ENCODE data around the gene RNF144B.

Gene RNF144B

GRCh38 chr6:18489335-18489734, 102.2 kb downstream of the RNF144B start:
- Histone ChIP-seq H3K4me2 (no peak overlapping the region), H3K4me1 (ENCODE audit: low read depth, poor library complexity, severe bottlenecking) (no peaks in the 10 kb centered on the region), H3K36me3 (ENCODE audit: insufficient read depth) (no peaks in the 10 kb centered on the region), H3K27me3 (ENCODE audit: insufficient read depth, low read depth) (no peaks in the 10 kb centered on the region), H2AFZ (ENCODE audit: low read depth) (no peak overlapping the region), H3K79me2 (ENCODE audit: insufficient read depth, low read depth) (no peaks in the 10 kb centered on the region), H4K20me1 (ENCODE audit: insufficient read depth) (no peaks in the 10 kb centered on the region), H3K4me3 (IDR thresholded peaks at IDR 0.05; ENCODE audit: insufficient read depth, low read depth, low read length) (no peak overlapping the region), H3K27ac (no peak overlapping the region), H3K9ac (no peak overlapping the region)
- no peak for TF ChIP-seq CTCF (conservative IDR thresholded peaks at IDR 0.05; ENCODE audit: low read depth, low read length)

DNA sequence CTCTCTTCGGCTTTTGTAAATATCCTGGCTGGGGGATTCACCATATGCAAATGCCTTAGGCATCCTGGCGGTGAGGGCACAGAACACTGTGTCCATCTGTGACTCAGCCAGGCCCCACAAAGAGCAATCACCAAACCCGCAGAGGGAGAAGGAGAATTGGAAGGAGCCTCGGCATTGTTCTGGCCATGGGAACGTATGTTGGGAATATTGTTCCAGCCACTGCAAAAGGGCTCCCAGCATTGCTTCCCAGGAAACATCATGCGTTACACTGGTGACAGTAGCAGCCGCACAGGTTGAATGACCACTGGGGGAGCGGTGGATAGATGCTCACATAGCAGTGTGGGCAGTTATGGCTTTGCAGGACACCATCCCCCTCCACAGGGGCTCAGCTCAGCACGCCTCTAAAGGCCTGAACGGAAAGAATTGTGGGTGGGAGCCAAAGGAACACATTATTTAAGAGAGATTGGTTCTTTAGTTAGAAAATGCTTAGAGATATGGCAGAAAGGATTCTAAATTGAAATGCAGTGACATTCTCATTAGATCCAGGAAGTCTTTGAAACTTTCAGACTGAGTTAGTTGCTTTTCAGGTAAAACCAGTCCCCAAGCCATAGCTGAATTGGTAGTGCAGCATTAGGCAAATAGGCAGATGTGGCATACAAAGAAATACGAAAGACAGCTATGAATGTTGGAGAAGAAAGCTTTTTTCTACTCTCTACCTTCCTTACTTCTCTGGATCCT, 104.3 kb downstream of the RNF144B start:
- no peak overlapping the region for H3K27ac ChIP-seq
- no peaks in the 10 kb centered on the region for H3K27me3 ChIP-seq (ENCODE audit: insufficient read depth, low read depth)
- no peaks in the 10 kb centered on the region for H3K79me2 ChIP-seq (ENCODE audit: insufficient read depth, low read depth)
- H3K9ac ChIP-seq = no peak overlapping the region
- H3K4me1 ChIP-seq (ENCODE audit: low read depth, poor library complexity, severe bottlenecking) = no peaks in the 10 kb centered on the region
- H2AFZ ChIP-seq (ENCODE audit: low read depth) = no peak overlapping the region
- TF ChIP-seq CTCF (conservative IDR thresholded peaks at IDR 0.05; ENCODE audit: low read depth, low read length) = no peak
- H4K20me1 ChIP-seq (ENCODE audit: insufficient read depth) = no peaks in the 10 kb centered on the region
- no peak overlapping the region for H3K4me2 ChIP-seq
- H3K36me3 ChIP-seq (ENCODE audit: insufficient read depth) = no peaks in the 10 kb centered on the region
- no peak overlapping the region for H3K4me3 ChIP-seq (IDR thresholded peaks at IDR 0.05; ENCODE audit: insufficient read depth, low read depth, low read length)

DNA sequence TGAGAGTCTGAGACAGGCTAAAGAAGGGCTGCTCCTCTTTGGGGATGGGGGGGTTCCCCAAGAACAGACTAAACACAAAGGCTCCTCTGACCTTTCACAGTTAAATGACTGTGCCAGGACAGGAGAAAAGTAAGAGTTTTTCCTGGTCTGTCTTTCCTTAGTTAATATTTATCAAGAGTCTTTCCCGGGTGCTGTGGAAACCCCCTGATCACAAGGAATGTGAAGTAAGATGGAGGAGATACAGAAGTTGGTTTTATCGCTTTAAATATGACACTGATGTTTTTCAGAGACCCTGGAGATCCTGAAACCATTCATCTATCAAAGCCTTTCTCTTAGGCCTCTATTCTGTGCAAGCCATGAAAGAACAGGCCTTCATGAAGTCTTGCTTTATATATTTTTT, 105.8 kb downstream of the RNF144B start:
- no peaks in the 10 kb centered on the region for H3K79me2 ChIP-seq (ENCODE audit: insufficient read depth, low read depth)
- H3K36me3 ChIP-seq (ENCODE audit: insufficient read depth) = no peaks in the 10 kb centered on the region
- H3K9ac ChIP-seq = no peak overlapping the region
- H3K27ac ChIP-seq = no peak overlapping the region
- H3K4me1 ChIP-seq (ENCODE audit: low read depth, poor library complexity, severe bottlenecking) = no peaks in the 10 kb centered on the region
- TF ChIP-seq CTCF (conservative IDR thresholded peaks at IDR 0.05; ENCODE audit: low read depth, low read length) = no peak
- no peak overlapping the region for H2AFZ ChIP-seq (ENCODE audit: low read depth)
- H4K20me1 ChIP-seq (ENCODE audit: insufficient read depth) = no peaks in the 10 kb centered on the region
- no peak overlapping the region for H3K4me3 ChIP-seq (IDR thresholded peaks at IDR 0.05; ENCODE audit: insufficient read depth, low read depth, low read length)
- H3K27me3 ChIP-seq (ENCODE audit: insufficient read depth, low read depth) = no peaks in the 10 kb centered on the region
- H3K4me2 ChIP-seq = no peak overlapping the region

DNA sequence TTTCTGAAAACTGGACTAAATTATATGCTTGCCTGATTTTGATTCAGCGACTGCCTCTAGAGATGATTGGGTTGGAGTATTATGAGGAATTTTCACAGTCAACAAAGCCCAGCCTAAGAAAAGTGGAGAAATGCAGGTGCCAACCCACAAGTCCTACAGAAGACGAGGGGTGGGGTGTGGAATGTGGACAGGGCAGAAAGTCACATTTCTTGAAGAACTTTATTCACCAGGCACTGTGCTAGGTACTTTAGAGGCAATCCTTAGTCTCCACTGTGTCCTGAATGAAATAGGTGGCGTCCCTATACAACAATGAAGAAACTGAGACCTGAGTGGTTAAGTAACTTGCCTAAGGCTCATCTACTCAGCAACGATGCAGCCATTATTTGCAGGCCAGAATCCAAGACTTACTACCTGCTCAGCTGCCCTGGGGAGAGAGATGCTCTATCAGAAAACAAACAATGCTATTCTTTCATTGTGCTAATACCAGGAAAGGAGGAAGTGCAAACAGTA, 106.3 kb downstream of the RNF144B start:
- H3K4me2 ChIP-seq = no peak overlapping the region
- H3K4me3 ChIP-seq (IDR thresholded peaks at IDR 0.05; ENCODE audit: insufficient read depth, low read depth, low read length) = no peak overlapping the region
- H3K79me2 ChIP-seq (ENCODE audit: insufficient read depth, low read depth) = no peaks in the 10 kb centered on the region
- H2AFZ ChIP-seq (ENCODE audit: low read depth) = no peak overlapping the region
- H3K27ac ChIP-seq = no peak overlapping the region
- H4K20me1 ChIP-seq (ENCODE audit: insufficient read depth) = no peaks in the 10 kb centered on the region
- no peaks in the 10 kb centered on the region for H3K36me3 ChIP-seq (ENCODE audit: insufficient read depth)
- H3K4me1 ChIP-seq (ENCODE audit: low read depth, poor library complexity, severe bottlenecking) = no peaks in the 10 kb centered on the region
- H3K9ac ChIP-seq = no peak overlapping the region
- no peak for TF ChIP-seq CTCF (conservative IDR thresholded peaks at IDR 0.05; ENCODE audit: low read depth, low read length)
- H3K27me3 ChIP-seq (ENCODE audit: insufficient read depth, low read depth) = no peaks in the 10 kb centered on the region
